ENCODE data around the gene DNHD1.

The DNHD1 gene

DNA sequence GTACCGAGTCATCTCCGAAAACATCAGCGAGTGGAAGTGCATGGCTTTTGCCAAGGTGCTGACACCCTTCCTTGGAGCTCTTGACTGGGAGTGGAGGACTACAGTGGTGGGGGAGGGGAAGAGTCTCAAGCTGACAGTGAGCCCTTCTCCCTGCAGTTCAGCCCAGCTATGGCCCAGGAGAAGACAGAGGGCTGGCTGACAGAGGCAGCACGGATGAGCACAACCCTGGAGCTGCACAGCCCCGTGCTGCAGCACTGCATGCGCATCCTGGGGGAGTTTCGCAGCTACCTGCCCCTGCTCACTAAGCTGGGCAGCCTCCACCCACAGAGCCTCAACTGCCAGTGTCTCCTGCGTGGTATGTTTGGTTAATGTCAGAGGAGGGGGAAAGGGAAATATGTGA lies 41.4 kb downstream of the DNHD1 start:
- H3K27ac ChIP-seq: no peak overlapping the region
- no peaks in the 10 kb centered on the region for H3K4me1 ChIP-seq (ENCODE audit: low read depth, poor library complexity, severe bottlenecking)
- H3K27me3 ChIP-seq (ENCODE audit: insufficient read depth, low read depth): no peaks in the 10 kb centered on the region
- no peaks in the 10 kb centered on the region for H3K36me3 ChIP-seq (ENCODE audit: insufficient read depth)
- TF ChIP-seq, protein P1, sequence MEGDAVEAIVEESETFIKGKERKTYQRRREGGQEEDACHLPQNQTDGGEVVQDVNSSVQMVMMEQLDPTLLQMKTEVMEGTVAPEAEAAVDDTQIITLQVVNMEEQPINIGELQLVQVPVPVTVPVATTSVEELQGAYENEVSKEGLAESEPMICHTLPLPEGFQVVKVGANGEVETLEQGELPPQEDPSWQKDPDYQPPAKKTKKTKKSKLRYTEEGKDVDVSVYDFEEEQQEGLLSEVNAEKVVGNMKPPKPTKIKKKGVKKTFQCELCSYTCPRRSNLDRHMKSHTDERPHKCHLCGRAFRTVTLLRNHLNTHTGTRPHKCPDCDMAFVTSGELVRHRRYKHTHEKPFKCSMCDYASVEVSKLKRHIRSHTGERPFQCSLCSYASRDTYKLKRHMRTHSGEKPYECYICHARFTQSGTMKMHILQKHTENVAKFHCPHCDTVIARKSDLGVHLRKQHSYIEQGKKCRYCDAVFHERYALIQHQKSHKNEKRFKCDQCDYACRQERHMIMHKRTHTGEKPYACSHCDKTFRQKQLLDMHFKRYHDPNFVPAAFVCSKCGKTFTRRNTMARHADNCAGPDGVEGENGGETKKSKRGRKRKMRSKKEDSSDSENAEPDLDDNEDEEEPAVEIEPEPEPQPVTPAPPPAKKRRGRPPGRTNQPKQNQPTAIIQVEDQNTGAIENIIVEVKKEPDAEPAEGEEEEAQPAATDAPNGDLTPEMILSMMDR (conservative IDR thresholded peaks at IDR 0.05; ENCODE audit: low read depth, low read length): no peak
- H3K4me2 ChIP-seq: no peak overlapping the region
- no peak overlapping the region for H3K4me3 ChIP-seq (IDR thresholded peaks at IDR 0.05; ENCODE audit: insufficient read depth, low read depth, low read length)
- H3K9ac ChIP-seq: no peak overlapping the region
- no peaks in the 10 kb centered on the region for H4K20me1 ChIP-seq (ENCODE audit: insufficient read depth)
- no peak overlapping the region for H2AFZ ChIP-seq (ENCODE audit: low read depth)
- no peaks in the 10 kb centered on the region for H3K79me2 ChIP-seq (ENCODE audit: insufficient read depth, low read depth)

DNA sequence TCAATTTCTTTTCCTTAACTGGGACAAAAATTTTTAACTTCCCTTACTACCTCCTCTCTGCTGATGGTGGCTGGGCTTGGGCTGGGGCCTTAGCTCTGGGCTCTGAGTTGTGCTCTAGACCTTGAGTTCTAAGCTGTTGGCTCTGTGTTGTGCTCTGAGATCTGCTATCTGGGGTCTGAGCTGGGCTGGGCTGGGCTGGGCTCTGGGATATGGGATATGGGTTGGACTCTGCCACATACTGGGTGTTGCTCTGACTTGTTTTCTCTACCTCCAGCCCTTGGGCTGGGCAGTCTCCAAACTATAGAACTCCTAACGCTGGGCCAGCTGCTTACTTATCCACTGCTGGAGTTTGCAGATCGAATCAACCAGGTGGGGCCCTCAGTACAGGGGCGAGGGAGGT lies 41.9 kb downstream of the DNHD1 start:
- Histone ChIP-seq H3K79me2 (ENCODE audit: insufficient read depth, low read depth) (no peaks in the 10 kb centered on the region), H3K4me2 (no peak overlapping the region), H3K9ac (no peak overlapping the region), H3K36me3 (ENCODE audit: insufficient read depth) (no peaks in the 10 kb centered on the region), H3K4me3 (IDR thresholded peaks at IDR 0.05; ENCODE audit: insufficient read depth, low read depth, low read length) (no peak overlapping the region), H4K20me1 (ENCODE audit: insufficient read depth) (no peaks in the 10 kb centered on the region), H3K4me1 (ENCODE audit: low read depth, poor library complexity, severe bottlenecking) (no peaks in the 10 kb centered on the region), H2AFZ (ENCODE audit: low read depth) (no peak overlapping the region), H3K27me3 (ENCODE audit: insufficient read depth, low read depth) (no peaks in the 10 kb centered on the region), H3K27ac (no peak overlapping the region)
- TF ChIP-seq, protein P1 (conservative IDR thresholded peaks at IDR 0.05; ENCODE audit: low read depth, low read length): no peak

DNA sequence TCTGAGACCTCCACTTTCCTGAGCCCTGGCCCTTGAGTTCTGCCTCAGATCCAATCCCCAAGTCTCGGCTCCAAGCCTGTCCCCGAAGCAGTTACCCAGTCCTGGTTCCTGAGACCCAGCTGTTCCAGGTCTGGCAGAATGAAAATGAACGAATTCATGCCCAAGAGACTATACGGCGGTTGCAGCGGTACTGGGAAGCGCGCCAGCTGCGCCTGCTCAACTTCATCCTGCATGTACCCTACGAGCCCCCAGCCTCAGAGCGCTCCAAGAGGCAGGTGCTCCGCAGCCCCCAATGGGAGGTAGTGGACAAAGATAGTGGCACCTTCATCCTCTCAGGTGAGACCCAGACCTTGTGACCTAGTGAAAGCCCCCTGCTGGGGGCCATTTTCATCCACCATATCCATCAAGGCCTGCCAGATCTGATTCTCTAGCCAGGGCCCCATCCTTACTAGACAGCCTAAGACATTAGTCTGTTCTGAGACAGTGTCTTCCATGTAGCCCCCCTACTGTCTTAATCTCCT lies 42.7 kb downstream of the DNHD1 start:
- Histone ChIP-seq H3K4me3 (IDR thresholded peaks at IDR 0.05; ENCODE audit: insufficient read depth, low read depth, low read length) (no peak overlapping the region), H3K9ac (no peak overlapping the region)

DNA sequence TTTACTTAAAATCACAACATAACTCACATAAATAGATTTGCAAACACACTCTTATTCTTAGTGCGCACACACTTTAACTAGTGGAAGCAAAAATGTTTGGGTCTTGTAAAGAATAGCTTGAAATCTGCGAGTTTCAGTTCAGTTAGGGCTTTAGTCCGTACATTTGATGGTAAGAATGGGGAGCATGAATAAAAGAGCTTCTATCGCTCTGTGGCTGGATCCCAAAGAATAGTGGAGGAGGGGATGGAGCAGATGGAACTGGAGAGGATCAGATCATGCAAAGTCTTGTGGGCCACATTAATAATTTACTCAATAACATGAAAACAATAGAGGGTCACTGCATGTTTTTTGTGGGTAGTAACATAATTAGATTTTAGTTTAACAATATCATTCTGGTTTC lies 44.3 kb downstream of the DNHD1 start:
- Histone ChIP-seq H3K36me3 (ENCODE audit: insufficient read depth) (no peaks in the 10 kb centered on the region), H3K27me3 (ENCODE audit: insufficient read depth, low read depth) (no peaks in the 10 kb centered on the region), H3K79me2 (ENCODE audit: insufficient read depth, low read depth) (no peaks in the 10 kb centered on the region), H3K4me2 (no peak overlapping the region), H4K20me1 (ENCODE audit: insufficient read depth) (no peaks in the 10 kb centered on the region), H3K9ac (no peak overlapping the region), H3K27ac (no peak overlapping the region), H3K4me3 (IDR thresholded peaks at IDR 0.05; ENCODE audit: insufficient read depth, low read depth, low read length) (no peak overlapping the region), H3K4me1 (ENCODE audit: low read depth, poor library complexity, severe bottlenecking) (no peaks in the 10 kb centered on the region), H2AFZ (ENCODE audit: low read depth) (no peak overlapping the region)
- TF ChIP-seq, protein P1 (conservative IDR thresholded peaks at IDR 0.05; ENCODE audit: low read depth, low read length): no peak

More for the DNA sequence above, 42.7 kb downstream of the DNHD1 start:
- no peaks in the 10 kb centered on the region for H3K36me3 ChIP-seq (ENCODE audit: insufficient read depth)
- TF ChIP-seq, protein P1 (conservative IDR thresholded peaks at IDR 0.05; ENCODE audit: low read depth, low read length): no peak
- H3K4me1 ChIP-seq (ENCODE audit: low read depth, poor library complexity, severe bottlenecking): no peaks in the 10 kb centered on the region
- no peaks in the 10 kb centered on the region for H3K79me2 ChIP-seq (ENCODE audit: insufficient read depth, low read depth)
- H3K27ac ChIP-seq: no peak overlapping the region
- no peaks in the 10 kb centered on the region for H4K20me1 ChIP-seq (ENCODE audit: insufficient read depth)
- no peak overlapping the region for H2AFZ ChIP-seq (ENCODE audit: low read depth)
- no peaks in the 10 kb centered on the region for H3K27me3 ChIP-seq (ENCODE audit: insufficient read depth, low read depth)
- no peak overlapping the region for H3K4me2 ChIP-seq
